Kidney (tissue), 14 donors: ENCODE data around the gene PRICKLE1. TPM values are rescaled to one million over a fixed set of nuclear protein-coding genes. Genes with fewer than 3 reads are reported as not detected.

ENCODE experiments used
- DNase-seq, 5 donors: peaks; one replicate each; pipeline ENCODE4 v3.0.0-alpha.2; 2013 to 2020
- FAIRE-seq: peaks from 2 replicates; lab custom pipeline; 2012; peaks lifted over from hg19 to GRCh38; lab: Jason Lieb, UNC
- H3K27ac ChIP-seq, 2 donors: one replicate each; pipeline ENCODE4 v1.7.0; 2013; ENCODE audit warnings: low read depth in 2 of 2, low read length in 2 of 2, inconsistent platforms in 1 of 2
- H3K27me3 ChIP-seq: one replicate; pipeline ENCODE4 v1.7.1; 2013; ENCODE audit warnings: low read length, inconsistent platforms; ENCODE audit not compliant: control insufficient read depth, insufficient read depth
- H3K36me3 ChIP-seq, 3 donors: one replicate each; pipeline versions ENCODE4 v1.7.0 to v1.7.1; 2013; ENCODE audit warnings: low read length in 3 of 3, control low read depth in 1 of 3, inconsistent platforms in 1 of 3; ENCODE audit not compliant: insufficient read depth in 3 of 3, control insufficient read depth in 2 of 3
- H3K4me1 ChIP-seq, 3 donors: one replicate each; pipeline versions ENCODE4 v1.7.0 to v1.7.1; 2013; ENCODE audit warnings: low read length in 3 of 3, inconsistent platforms in 1 of 3, low read depth in 1 of 3; ENCODE audit not compliant: control insufficient read depth in 2 of 3, insufficient read depth in 2 of 3
- H3K4me3 ChIP-seq, 3 donors: one replicate each; pipeline versions ENCODE4 v1.7.0 to v1.8.1; 2013; ENCODE audit warnings: low read length in 3 of 3, control low read depth in 1 of 3, inconsistent platforms in 1 of 3
- H3K9ac ChIP-seq, 3 donors: one replicate each; pipeline versions ENCODE4 v1.7.0 to v1.7.1; 2013; ENCODE audit warnings: low read length in 3 of 3, control low read depth in 1 of 3, inconsistent platforms in 1 of 3
- H3K9me3 ChIP-seq, 3 donors: one replicate each; pipeline versions ENCODE4 v1.7.0 to v1.7.1; 2013; ENCODE audit warnings: low read length in 3 of 3, control low read depth in 1 of 3, inconsistent platforms in 1 of 3; ENCODE audit not compliant: control insufficient read depth in 2 of 3, insufficient read depth in 1 of 3
- CTCF ChIP-seq: IDR thresholded peaks from 3 replicates; pipeline ENCODE4 v1.5.1; 2012; ENCODE audit warnings: mild to moderate bottlenecking, moderate library complexity, borderline replicate concordance; ENCODE audit not compliant: insufficient read depth; ENCODE audit errors: extremely low read depth
- intact Hi-C: fragments of 100-400 bp; cut with DNase I; formaldehyde crosslinking; loops from one replicate; pipeline ENCODE4 v1.11.1; 2022
- polyA plus RNA-seq: library from polyadenylated mRNA; stranded (reverse); fragments of 350-450 nt; fragmentation: Illumina TruSeq; extraction: RNeasy Lipid Tissue Mini Kit (QIAGEN cat#74804); gene quantifications from one replicate; pipeline ENCODE4 v1.2.3, GENCODE V29; 2014; ENCODE audit warnings: low read depth, low replicate concordance; ENCODE audit not compliant: insufficient read depth
- total RNA-seq: library from RNA; stranded (reverse); fragmentation: NEBNext Ultra II Directional; extraction: Animal tissue kit (Norgen Biotek cat#: 25700); gene quantifications from one replicate; pipeline ENCODE4 v1.2.1, GENCODE V29; 2021
- donor health status: control.
- donor health status: control.
- donor health status: control.
- donor health status: control.
- donor health status: control.
- donor health status: DM: yes; HTN: yes; CAD: no.
- donor health status: Normal renal cell carcinoma (clear cell type).

The PRICKLE1 gene
- total and polyA plus RNA-seq, 2 donors from 2014 or later = 3.9 to 21.7 TPM

DNA sequence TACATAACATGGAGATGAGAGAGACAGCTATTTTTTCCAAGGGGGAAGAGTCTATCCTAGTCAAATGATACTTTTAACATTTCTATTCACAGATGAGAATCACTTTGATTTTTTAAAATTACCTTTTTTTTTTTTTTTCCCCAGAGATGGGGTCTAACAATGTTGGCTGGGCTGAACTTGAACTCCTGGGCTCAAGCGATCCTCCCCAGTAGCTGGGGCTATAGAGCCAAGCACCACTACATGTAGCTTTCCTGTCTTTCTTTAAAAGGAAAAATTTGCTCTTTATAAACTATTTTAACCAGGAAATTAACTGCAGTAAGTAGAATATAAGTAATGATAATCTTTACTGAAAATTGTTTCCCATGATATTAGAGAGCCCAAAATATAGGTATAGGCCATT lies 3.3 kb downstream of the PRICKLE1 start:
- Histone ChIP-seq H3K4me3 (peak overlapping the region in 1 of 3 donors; percentile 34), H3K9me3 (no peaks in the 10 kb centered on the region), H3K27me3 (no peaks in the 10 kb centered on the region), H3K36me3 (no peaks in the 10 kb centered on the region), H3K9ac (no peak overlapping the region), H3K27ac (no peak overlapping the region), H3K4me1 (peaks cover 0 to 7% (median 0%) of the 10 kb centered on the region in 3 donors)
- FAIRE-seq = no peak
- peak in 1 of 5 donors; percentile 33 for DNase-seq
- no peak for TF ChIP-seq CTCF
- intact Hi-C loops = loop anchor here (10.0 kb wide), 1 partner anchor 101 kb away; no protein-coding TSS in a partner anchor

DNA sequence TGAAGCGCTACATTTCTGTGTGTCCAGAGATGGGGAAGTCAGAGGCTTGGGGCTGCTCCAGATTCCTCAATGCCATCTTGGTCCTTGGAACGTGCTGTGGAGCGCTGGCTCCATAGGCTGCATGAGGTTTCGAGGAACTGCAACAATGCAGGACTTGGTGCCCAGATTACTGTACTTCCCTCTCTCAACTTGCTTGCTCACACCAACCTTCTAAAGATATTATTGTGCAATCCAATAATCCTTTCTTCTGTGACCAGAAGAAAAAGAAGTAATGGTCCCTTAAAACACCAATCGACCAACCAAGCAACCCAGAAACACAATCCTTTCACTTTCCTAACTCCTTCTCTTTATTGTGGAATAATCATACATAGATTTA lies 3.7 kb downstream of the PRICKLE1 start:
- no peak for DNase-seq
- no peak overlapping the region for H3K27ac ChIP-seq
- H3K27me3 ChIP-seq = no peaks in the 10 kb centered on the region
- no peaks in the 10 kb centered on the region for H3K36me3 ChIP-seq
- peaks cover 0 to 7% (median 0%) of the 10 kb centered on the region in 3 donors for H3K4me1 ChIP-seq
- peak overlapping the region in 1 of 3 donors; percentile 34 for H3K4me3 ChIP-seq
- no peak overlapping the region for H3K9ac ChIP-seq
- no peak for FAIRE-seq
- intact Hi-C loops = loop anchor here (10.0 kb wide), 1 partner anchor 101 kb away; no protein-coding TSS in a partner anchor
- H3K9me3 ChIP-seq = no peaks in the 10 kb centered on the region
- TF ChIP-seq CTCF = no peak

DNA sequence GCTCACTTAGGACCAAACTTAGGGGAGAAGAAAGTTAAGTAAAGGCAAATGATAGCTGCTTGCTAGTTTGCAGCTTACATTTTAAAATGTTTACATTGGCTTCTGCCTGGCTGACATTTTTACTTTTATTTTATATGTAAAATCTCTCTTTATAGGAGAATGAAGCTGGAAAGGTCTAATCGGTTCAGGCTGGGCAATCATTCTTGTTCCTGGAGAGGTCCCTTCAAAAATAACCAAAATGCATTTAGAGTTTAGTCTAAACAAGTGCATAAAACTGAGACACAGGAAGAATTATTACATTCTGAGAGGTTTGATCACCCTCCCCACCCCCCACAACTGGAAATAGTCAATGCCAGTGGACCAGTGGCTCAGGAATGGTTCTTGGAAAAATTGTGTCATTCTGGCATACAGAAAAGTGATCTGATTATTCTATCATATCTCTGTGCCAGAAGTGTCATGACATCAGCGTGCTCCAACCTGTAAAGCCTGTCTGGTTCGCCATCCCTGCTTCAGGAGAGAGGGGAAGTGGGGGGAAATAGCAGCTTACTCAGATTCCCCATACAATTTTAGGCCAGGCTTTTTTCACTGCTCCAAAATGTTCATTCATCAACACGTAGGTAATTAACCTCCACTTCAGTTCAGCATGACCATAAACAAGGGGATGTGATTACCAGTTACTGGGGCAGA lies 4.2 kb downstream of the PRICKLE1 start:
- H3K9me3 ChIP-seq = no peaks in the 10 kb centered on the region
- no peak overlapping the region for H3K9ac ChIP-seq
- no peaks in the 10 kb centered on the region for H3K36me3 ChIP-seq
- intact Hi-C loops = loop anchor here (10.0 kb wide), 1 partner anchor 100 kb away; no protein-coding TSS in a partner anchor
- no peak for TF ChIP-seq CTCF
- peak overlapping the region in 1 of 3 donors; percentile 19 for H3K4me3 ChIP-seq
- FAIRE-seq (no peak), DNase-seq (peak in 1 of 5 donors; percentile 42)
- peaks cover 0 to 4% (median 0%) of the 10 kb centered on the region in 3 donors for H3K4me1 ChIP-seq
- no peaks in the 10 kb centered on the region for H3K27me3 ChIP-seq
- H3K27ac ChIP-seq = no peak overlapping the region
